Ishikawa (cell line): Measurements from ENCODE around the gene NMD3.

ENCODE experiments used
- CEBPB ChIP-seq: IDR thresholded peaks from 2 replicates; pipeline ENCODE4 v1.6.1; 2012
- CREB1 ChIP-seq: IDR thresholded peaks from 2 replicates; pipeline ENCODE4 v1.6.1; 2012; ENCODE audit warnings: low read depth
- EGR1 ChIP-seq: IDR thresholded peaks from 2 replicates; pipeline ENCODE4 v1.6.1; 2012
- EP300 ChIP-seq: IDR thresholded peaks from 2 replicates; pipeline ENCODE4 v1.6.1; 2012; ENCODE audit warnings: borderline replicate concordance
- FOXM1 ChIP-seq: IDR thresholded peaks from 2 replicates; pipeline ENCODE4 v1.6.1; 2012; ENCODE audit warnings: low read depth, borderline replicate concordance
- NFIC ChIP-seq: IDR thresholded peaks from 2 replicates; pipeline ENCODE4 v1.6.1; 2012
- RAD21 ChIP-seq: IDR thresholded peaks from 2 replicates; pipeline ENCODE4 v1.6.1; 2012; ENCODE audit warnings: low read depth
- REST ChIP-seq: IDR thresholded peaks from 2 replicates; pipeline ENCODE4 v1.6.1; 2012; ENCODE audit warnings: low read depth, mild to moderate bottlenecking
- TAF1 ChIP-seq: IDR thresholded peaks from 2 replicates; pipeline ENCODE4 v1.6.1; 2012; ENCODE audit warnings: low read depth, mild to moderate bottlenecking
- TCF12 ChIP-seq: IDR thresholded peaks from 2 replicates; pipeline ENCODE4 v1.6.1; 2012; ENCODE audit warnings: low read depth
- TEAD4 ChIP-seq: IDR thresholded peaks from 2 replicates; pipeline ENCODE4 v1.6.1; 2012
- USF1 ChIP-seq: IDR thresholded peaks from 2 replicates; pipeline ENCODE4 v1.6.1; 2012
- YY1 ChIP-seq: IDR thresholded peaks from 2 replicates; pipeline ENCODE4 v1.6.1; 2012; ENCODE audit warnings: low read depth
- ZBTB7A ChIP-seq: IDR thresholded peaks from 2 replicates; pipeline ENCODE4 v1.6.1; 2012; ENCODE audit warnings: low read depth
- TF ChIP-seq, protein P1 (sequence below): IDR thresholded peaks from 2 replicates; pipeline ENCODE4 v1.6.1; 2012

NMD3 gene

GRCh38 chr3:161233557-161233956 is 12.4 kb downstream of the NMD3 start:
- TF ChIP-seq CREB1 (no peak), TCF12 (no peak), RAD21 (no peak), NFIC (no peak), CEBPB (no peak), TAF1 (no peak), EP300 (no peak)

- TF ChIP-seq ZBTB7A: no peak
- no peak for TF ChIP-seq EGR1
- TF ChIP-seq TEAD4: no peak
- TF ChIP-seq EP300: no peak
- TF ChIP-seq USF1: no peak
- TF ChIP-seq RAD21: no peak
- TF ChIP-seq CEBPB: no peak
- no peak for TF ChIP-seq TAF1
- no peak for TF ChIP-seq CREB1
- TF ChIP-seq YY1: no peak
- no peak for TF ChIP-seq TCF12
- no peak for TF ChIP-seq REST
- TF ChIP-seq, protein P1, sequence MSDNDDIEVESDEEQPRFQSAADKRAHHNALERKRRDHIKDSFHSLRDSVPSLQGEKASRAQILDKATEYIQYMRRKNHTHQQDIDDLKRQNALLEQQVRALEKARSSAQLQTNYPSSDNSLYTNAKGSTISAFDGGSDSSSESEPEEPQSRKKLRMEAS: no peak
- no peak for TF ChIP-seq NFIC
- no peak for TF ChIP-seq FOXM1
These were observed 15.1 kb downstream of the NMD3 start for GRCh38 chr3:161236240-161236639.

- TF ChIP-seq RAD21 (no peak), ZBTB7A (no peak), TEAD4 (no peak), NFIC (no peak), CREB1 (no peak)
- TF ChIP-seq, protein P1: no peak
These were observed 18.6 kb downstream of the NMD3 start for GRCh38 chr3:161239700-161240099.

DNA sequence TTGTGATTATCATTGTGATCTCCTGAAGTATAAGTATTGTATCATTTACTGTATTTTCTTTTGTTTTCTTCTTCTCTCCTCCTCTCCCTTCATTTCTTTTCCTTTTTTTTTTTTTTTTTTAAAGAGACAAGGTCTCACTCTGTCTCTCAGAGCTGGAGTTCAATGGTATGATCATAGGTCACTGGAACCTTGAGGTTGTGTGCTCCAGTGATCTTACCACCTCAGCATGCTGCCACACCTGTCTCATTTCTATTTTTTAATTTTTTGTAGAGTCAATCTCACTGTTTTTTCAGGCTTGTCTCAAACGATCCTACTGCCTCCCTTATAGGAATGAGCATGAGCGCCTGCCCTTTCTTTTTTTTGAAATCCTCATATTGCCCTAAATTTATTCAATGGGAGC is 23.4 kb downstream of the NMD3 start:
- TF ChIP-seq TCF12: no peak
- TF ChIP-seq EGR1: no peak
- no peak for TF ChIP-seq TEAD4
- TF ChIP-seq RAD21: no peak
- TF ChIP-seq, protein P1: no peak
- no peak for TF ChIP-seq TAF1

DNA sequence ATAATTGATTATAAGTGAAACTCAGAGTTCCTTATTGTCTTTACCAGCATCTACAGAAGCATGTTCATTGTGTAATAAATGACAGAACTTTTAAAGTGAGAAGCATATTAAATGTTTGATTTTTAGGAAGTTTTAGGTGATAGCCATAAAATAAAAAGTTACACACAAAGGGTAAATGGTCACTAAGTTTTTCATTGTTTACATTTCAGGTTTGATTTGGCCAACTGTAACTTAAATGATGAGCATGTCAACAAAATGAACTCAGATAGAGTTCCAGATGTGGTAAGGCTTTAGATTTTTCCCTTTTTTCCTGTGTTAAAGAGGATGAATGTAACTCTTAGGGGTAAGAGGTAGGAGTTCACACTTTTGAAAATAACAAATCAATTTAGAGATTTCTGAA is 25.9 kb downstream of the NMD3 start:
- TF ChIP-seq FOXM1 (no peak), RAD21 (no peak), TAF1 (no peak), NFIC (no peak), TEAD4 (no peak), USF1 (no peak), CREB1 (no peak), TCF12 (no peak), CEBPB (no peak)

- TF ChIP-seq EP300: no peak
- no peak for TF ChIP-seq TAF1
- no peak for TF ChIP-seq RAD21
- no peak for TF ChIP-seq CEBPB
- TF ChIP-seq CREB1: no peak
- TF ChIP-seq FOXM1: no peak
These were observed 29.0 kb downstream of the NMD3 start for GRCh38 chr3:161250116-161250515.

GRCh38 chr3:161251716-161252115 is 30.6 kb downstream of the NMD3 start:
- TF ChIP-seq RAD21: no peak
- no peak for TF ChIP-seq CEBPB
- no peak for TF ChIP-seq FOXM1
- TF ChIP-seq YY1: no peak
- TF ChIP-seq TAF1: no peak
- no peak for TF ChIP-seq NFIC
- TF ChIP-seq REST: no peak
- TF ChIP-seq TCF12: no peak
- TF ChIP-seq USF1: no peak
